Peyer's patch (tissue), 4 donors: ENCODE results near the gene IL17A. TPM values are rescaled to one million over a fixed set of nuclear protein-coding genes. Genes with fewer than 3 reads are reported as not detected.

Source experiments
- DNase-seq, 3 donors: peaks; one replicate each; pipeline ENCODE4 v3.0.0-alpha.2; 2017 to 2019
- H3K27ac ChIP-seq, 4 donors: fragments of 200-600 bp; sonication (generic); one replicate each; pipeline ENCODE4 v1.5.1; 2016 to 2019
- H3K27me3 ChIP-seq, 2 donors: fragments of 200-600 bp; sonication (generic); one replicate each; pipeline ENCODE4 v1.5.1; 2019
- H3K36me3 ChIP-seq, 3 donors: fragments of 200-600 bp; sonication (generic); one replicate each; pipeline ENCODE4 v1.5.1; 2016 to 2019
- H3K4me1 ChIP-seq, 4 donors: fragments of 200-600 bp; sonication (generic); one replicate each; pipeline ENCODE4 v1.5.1; 2016 to 2019
- H3K4me3 ChIP-seq, 4 donors: fragments of 200-600 bp; sonication (generic); 1 replicate in 3 of 4; 2 replicates in 1 of 4; pipeline ENCODE4 v1.5.1; 2016 to 2019; ENCODE audit warnings: mild to moderate bottlenecking in 1 of 4
- H3K9me3 ChIP-seq, 4 donors: fragments of 200-600 bp; sonication (generic); one replicate each; pipeline ENCODE4 v1.5.1; 2016 to 2019; ENCODE audit warnings: mild to moderate bottlenecking in 1 of 4
- POLR2A ChIP-seq, 2 donors: fragments of 450-650 bp; IDR thresholded peaks; one replicate each; pipeline ENCODE4 v1.5.1; 2017; ENCODE audit warnings: antibody characterized with exemption in 2 of 2, mild to moderate bottlenecking in 2 of 2, moderate library complexity in 2 of 2
- total RNA-seq, 4 donors: library from RNA; depleted of rRNA; stranded (reverse); fragments of >200 nt; gene quantifications; one replicate each; pipeline ENCODE4 v1.1.0, GENCODE V29; 2016
- TF ChIP-seq, protein P1 (sequence below), 6 experiments: fragments of 450-650 bp in 4 of 6; fragments of 200-600 bp in 2 of 6; sonication (generic) in 1 of 6; IDR thresholded peaks; one replicate each; pipeline ENCODE4 v1.5.1; 2017 to 2019; ENCODE audit warnings: antibody characterized with exemption in 6 of 6, mild to moderate bottlenecking in 3 of 6, moderate library complexity in 1 of 6

IL17A gene
- total RNA-seq, 4 donors from 2014 or later: not detected

GRCh38 chr6:52149949-52150348, 36.2 kb upstream of the IL17A start:
- Histone ChIP-seq H3K4me1 (no peaks in the 10 kb centered on the region), H3K36me3 (no peaks in the 10 kb centered on the region), H3K4me3 (no peak overlapping the region), H3K9me3 (no peaks in the 10 kb centered on the region), H3K27me3 (no peaks in the 10 kb centered on the region), H3K27ac (no peak overlapping the region)
- DNase-seq: no peak
- no peak for TF ChIP-seq POLR2A (IDR thresholded peaks at IDR 0.05)
- TF ChIP-seq, protein P1, sequence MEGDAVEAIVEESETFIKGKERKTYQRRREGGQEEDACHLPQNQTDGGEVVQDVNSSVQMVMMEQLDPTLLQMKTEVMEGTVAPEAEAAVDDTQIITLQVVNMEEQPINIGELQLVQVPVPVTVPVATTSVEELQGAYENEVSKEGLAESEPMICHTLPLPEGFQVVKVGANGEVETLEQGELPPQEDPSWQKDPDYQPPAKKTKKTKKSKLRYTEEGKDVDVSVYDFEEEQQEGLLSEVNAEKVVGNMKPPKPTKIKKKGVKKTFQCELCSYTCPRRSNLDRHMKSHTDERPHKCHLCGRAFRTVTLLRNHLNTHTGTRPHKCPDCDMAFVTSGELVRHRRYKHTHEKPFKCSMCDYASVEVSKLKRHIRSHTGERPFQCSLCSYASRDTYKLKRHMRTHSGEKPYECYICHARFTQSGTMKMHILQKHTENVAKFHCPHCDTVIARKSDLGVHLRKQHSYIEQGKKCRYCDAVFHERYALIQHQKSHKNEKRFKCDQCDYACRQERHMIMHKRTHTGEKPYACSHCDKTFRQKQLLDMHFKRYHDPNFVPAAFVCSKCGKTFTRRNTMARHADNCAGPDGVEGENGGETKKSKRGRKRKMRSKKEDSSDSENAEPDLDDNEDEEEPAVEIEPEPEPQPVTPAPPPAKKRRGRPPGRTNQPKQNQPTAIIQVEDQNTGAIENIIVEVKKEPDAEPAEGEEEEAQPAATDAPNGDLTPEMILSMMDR (IDR thresholded peaks at IDR 0.05): no peak

- Histone ChIP-seq H3K27ac (no peak overlapping the region), H3K4me3 (no peak overlapping the region), H3K9me3 (no peaks in the 10 kb centered on the region), H3K4me1 (no peaks in the 10 kb centered on the region), H3K27me3 (no peaks in the 10 kb centered on the region), H3K36me3 (no peaks in the 10 kb centered on the region)
- no peak for TF ChIP-seq POLR2A (IDR thresholded peaks at IDR 0.05)
- TF ChIP-seq, protein P1 (IDR thresholded peaks at IDR 0.05): no peak
- no peak for DNase-seq
Measured at GRCh38 chr6:52152070-52152423, 34.1 kb upstream of the IL17A start.

- H3K4me1 ChIP-seq: no peaks in the 10 kb centered on the region
- TF ChIP-seq, protein P1 (IDR thresholded peaks at IDR 0.05): no peak
- TF ChIP-seq POLR2A (IDR thresholded peaks at IDR 0.05): no peak
- no peaks in the 10 kb centered on the region for H3K27me3 ChIP-seq
- no peaks in the 10 kb centered on the region for H3K9me3 ChIP-seq
- no peak for DNase-seq
- H3K4me3 ChIP-seq: no peak overlapping the region
- no peak overlapping the region for H3K27ac ChIP-seq
- no peaks in the 10 kb centered on the region for H3K36me3 ChIP-seq
Measured at GRCh38 chr6:52152711-52153160, 33.4 kb upstream of the IL17A start.

DNA sequence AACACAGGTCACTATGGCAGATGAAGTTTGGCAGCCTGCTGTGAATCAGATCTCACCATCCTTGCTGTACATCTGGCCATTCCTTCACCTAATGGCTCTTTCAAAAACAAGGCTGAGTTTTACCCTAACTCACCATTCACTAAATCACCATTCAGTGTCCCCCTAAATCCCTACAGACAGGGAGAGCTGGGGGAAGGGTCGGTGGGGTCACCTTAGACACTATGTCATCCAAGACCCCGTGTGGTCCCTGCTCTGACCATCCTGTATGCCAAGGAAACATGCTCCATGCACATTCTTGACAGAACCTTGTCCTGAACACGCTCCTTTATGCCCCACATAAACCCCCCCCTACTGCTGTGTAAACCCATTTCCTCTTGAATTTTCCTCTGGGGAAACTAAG, 31.8 kb upstream of the IL17A start:
- no peak for DNase-seq
- TF ChIP-seq POLR2A (IDR thresholded peaks at IDR 0.05): no peak
- TF ChIP-seq, protein P1 (IDR thresholded peaks at IDR 0.05): no peak
- Histone ChIP-seq H3K27ac (no peak overlapping the region), H3K36me3 (no peaks in the 10 kb centered on the region), H3K27me3 (no peaks in the 10 kb centered on the region), H3K4me3 (no peak overlapping the region), H3K9me3 (no peaks in the 10 kb centered on the region), H3K4me1 (no peaks in the 10 kb centered on the region)

- Histone ChIP-seq H3K36me3 (no peaks in the 10 kb centered on the region), H3K27me3 (no peaks in the 10 kb centered on the region), H3K4me1 (no peaks in the 10 kb centered on the region), H3K9me3 (no peaks in the 10 kb centered on the region), H3K27ac (no peak overlapping the region), H3K4me3 (no peak overlapping the region)
- DNase-seq: no peak
- TF ChIP-seq POLR2A (IDR thresholded peaks at IDR 0.05): no peak
Measured at GRCh38 chr6:52155791-52156576, 30.2 kb upstream of the IL17A start.

- Histone ChIP-seq H3K9me3 (no peaks in the 10 kb centered on the region), H3K36me3 (no peaks in the 10 kb centered on the region), H3K4me1 (no peaks in the 10 kb centered on the region), H3K27me3 (no peaks in the 10 kb centered on the region), H3K27ac (no peak overlapping the region), H3K4me3 (no peak overlapping the region)
- no peak for DNase-seq
- TF ChIP-seq, protein P1 (IDR thresholded peaks at IDR 0.05): no peak
- TF ChIP-seq POLR2A (IDR thresholded peaks at IDR 0.05): no peak
Measured at GRCh38 chr6:52157301-52157941, 28.8 kb upstream of the IL17A start.
